Caco-2 (cell line): Measurements from ENCODE around the gene AKAP8L. TPM values are rescaled to one million over a fixed set of nuclear protein-coding genes. Genes with fewer than 3 reads are reported as not detected.

Source experiments
- BruUV-seq: library from RNA; stranded (reverse); fragments of 400-500 nt; replicated peaks from 2 replicates; lab custom pipeline; 2021; lab: Mats Ljungman, UMichigan
- CTCF ChIA-PET: fragments of 300-600 bp; sonication (Branson Sonifier 250); formaldehyde crosslinking; loops from one replicate; lab custom pipeline; 2022; ENCODE audit warnings: antibody characterized with exemption; lab: Charles Lee
- POLR2A ChIA-PET: fragments of 300-600 bp; sonication (Branson Sonifier 250); formaldehyde crosslinking; loops from one replicate; lab custom pipeline; 2022; ENCODE audit warnings: antibody characterized with exemption; lab: Charles Lee
- DNase-seq, 2 experiments: peaks; one replicate each; pipeline versions ENCODE4 v3.0.0 to v3.0.0-alpha.2; 2020 to 2022
- H3K27me3 ChIP-seq: replicated peaks from 2 replicates; pipeline ENCODE4 v1.6.0; 2011; ENCODE audit warnings: low read length; ENCODE audit not compliant: control insufficient read depth, insufficient read depth
- H3K36me3 ChIP-seq: 2 replicates; pipeline ENCODE4 v1.5.1; 2011; ENCODE audit warnings: low read length; ENCODE audit not compliant: control insufficient read depth, insufficient read depth
- H3K4me1 ChIP-seq: fragments of 250-450 bp; sonication (Bioruptor Pico); 2 replicates; pipeline ENCODE4 v1.5.1; 2020; ENCODE audit warnings: mild to moderate bottlenecking
- H3K4me3 ChIP-seq: 2 replicates; pipeline ENCODE4 v1.5.1; 2011; ENCODE audit warnings: low read depth, mild to moderate bottlenecking, control low read depth, low read length
- H3K9me3 ChIP-seq: fragments of 250-450 bp; sonication (Bioruptor Pico); 2 replicates; pipeline ENCODE4 v1.5.1; 2020; ENCODE audit warnings: mild to moderate bottlenecking, moderate library complexity
- H3K27ac Mint-ChIP-seq: one replicate; pipeline ENCODE4 v1.8.0; 2022; ENCODE audit warnings: mixed read lengths; ENCODE audit not compliant: unreplicated experiment
- H3K27me3 Mint-ChIP-seq: one replicate; pipeline ENCODE4 v1.8.0; 2022; ENCODE audit warnings: mixed read lengths; ENCODE audit not compliant: insufficient read depth, unreplicated experiment
- H3K36me3 Mint-ChIP-seq: one replicate; pipeline ENCODE4 v1.8.0; 2022; ENCODE audit warnings: mild to moderate bottlenecking, mixed read lengths; ENCODE audit not compliant: insufficient read depth, unreplicated experiment
- H3K4me1 Mint-ChIP-seq: one replicate; pipeline ENCODE4 v1.8.0; 2022; ENCODE audit warnings: low read depth, mixed read lengths; ENCODE audit not compliant: unreplicated experiment
- H3K4me3 Mint-ChIP-seq: one replicate; pipeline ENCODE4 v1.8.0; 2022; ENCODE audit warnings: mild to moderate bottlenecking, moderate library complexity, mixed read lengths; ENCODE audit not compliant: unreplicated experiment
- H3K9me3 Mint-ChIP-seq: one replicate; pipeline ENCODE4 v1.8.0; 2022; ENCODE audit warnings: mixed read lengths; ENCODE audit not compliant: unreplicated experiment
- intact Hi-C: fragments of 100-400 bp; cut with micrococcal nuclease; formaldehyde crosslinking; loops from one replicate; pipeline ENCODE4 v1.10.0; 2022; ENCODE audit not compliant: unreplicated experiment
- total RNA-seq: library from RNA; stranded (reverse); gene quantifications from 2 replicates; pipeline ENCODE4 v1.2.3, GENCODE V29; 2022
- TF ChIP-seq, protein P1 (sequence below), 2 experiments: fragments of 200-600 bp in 1 of 2; IDR thresholded peaks; 1 replicate in 1 of 2; 2 replicates in 1 of 2; pipeline versions ENCODE4 v1.5.1 to v1.8.0; 2011 to 2022; ENCODE audit warnings: antibody characterized with exemption in 1 of 2, control low read depth in 1 of 2, inconsistent platforms in 1 of 2, low read depth in 1 of 2, low read length in 1 of 2, mild to moderate bottlenecking in 1 of 2, moderate library complexity in 1 of 2; ENCODE audit not compliant: insufficient read depth in 1 of 2, severe bottlenecking in 1 of 2, unreplicated experiment in 1 of 2

The AKAP8L gene
- total RNA-seq, 1 experiment from 2014 or later, result 112 TPM

DNA sequence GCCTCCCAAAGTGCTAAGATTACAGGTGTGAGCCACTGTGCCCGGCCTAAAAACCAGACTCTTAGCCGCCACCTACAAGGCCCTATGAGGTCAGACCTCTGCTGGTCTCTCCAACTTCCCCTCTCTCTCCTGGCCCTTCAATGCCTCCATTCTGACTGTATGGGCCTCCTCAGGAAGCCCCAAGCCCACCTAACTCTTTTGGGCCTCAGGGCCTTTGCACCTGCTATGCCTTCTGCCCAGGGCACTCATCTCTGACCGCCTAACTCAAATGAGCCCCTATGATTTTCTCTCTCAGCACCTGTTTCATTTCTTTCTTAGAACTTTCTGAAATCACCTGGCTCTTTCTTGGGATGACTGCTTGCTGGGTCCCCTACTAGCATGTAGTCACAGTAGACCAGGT lies 24.5 kb upstream of the AKAP8L start:
- Mint-ChIP-seq H3K27me3 (no peaks in the 10 kb centered on the region), H3K36me3 (peaks cover 5% of the 10 kb centered on the region), H3K27ac (no peak overlapping the region), H3K4me3 (no peak overlapping the region), H3K9me3 (no peaks in the 10 kb centered on the region), H3K4me1 (peaks cover under 1% of the 10 kb centered on the region)
- ChIA-PET CTCF (no interaction called here), POLR2A (no interaction called here)
- Histone ChIP-seq H3K9me3 (no peaks in the 10 kb centered on the region), H3K27me3 (no peaks in the 10 kb centered on the region), H3K4me1 (peaks cover 7% of the 10 kb centered on the region), H3K36me3 (no peaks in the 10 kb centered on the region), H3K4me3 (no peak overlapping the region)
- no peak for DNase-seq
- TF ChIP-seq, protein P1, sequence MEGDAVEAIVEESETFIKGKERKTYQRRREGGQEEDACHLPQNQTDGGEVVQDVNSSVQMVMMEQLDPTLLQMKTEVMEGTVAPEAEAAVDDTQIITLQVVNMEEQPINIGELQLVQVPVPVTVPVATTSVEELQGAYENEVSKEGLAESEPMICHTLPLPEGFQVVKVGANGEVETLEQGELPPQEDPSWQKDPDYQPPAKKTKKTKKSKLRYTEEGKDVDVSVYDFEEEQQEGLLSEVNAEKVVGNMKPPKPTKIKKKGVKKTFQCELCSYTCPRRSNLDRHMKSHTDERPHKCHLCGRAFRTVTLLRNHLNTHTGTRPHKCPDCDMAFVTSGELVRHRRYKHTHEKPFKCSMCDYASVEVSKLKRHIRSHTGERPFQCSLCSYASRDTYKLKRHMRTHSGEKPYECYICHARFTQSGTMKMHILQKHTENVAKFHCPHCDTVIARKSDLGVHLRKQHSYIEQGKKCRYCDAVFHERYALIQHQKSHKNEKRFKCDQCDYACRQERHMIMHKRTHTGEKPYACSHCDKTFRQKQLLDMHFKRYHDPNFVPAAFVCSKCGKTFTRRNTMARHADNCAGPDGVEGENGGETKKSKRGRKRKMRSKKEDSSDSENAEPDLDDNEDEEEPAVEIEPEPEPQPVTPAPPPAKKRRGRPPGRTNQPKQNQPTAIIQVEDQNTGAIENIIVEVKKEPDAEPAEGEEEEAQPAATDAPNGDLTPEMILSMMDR (IDR thresholded peaks at IDR 0.05; ENCODE audit: insufficient read depth in 1 of 2, low read depth in 1 of 2, low read length in 1 of 2, severe bottlenecking in 1 of 2, unreplicated experiment in 1 of 2), result no peak
- BruUV-seq, result no TSS peak
- intact Hi-C loops, result no loop called here

DNA sequence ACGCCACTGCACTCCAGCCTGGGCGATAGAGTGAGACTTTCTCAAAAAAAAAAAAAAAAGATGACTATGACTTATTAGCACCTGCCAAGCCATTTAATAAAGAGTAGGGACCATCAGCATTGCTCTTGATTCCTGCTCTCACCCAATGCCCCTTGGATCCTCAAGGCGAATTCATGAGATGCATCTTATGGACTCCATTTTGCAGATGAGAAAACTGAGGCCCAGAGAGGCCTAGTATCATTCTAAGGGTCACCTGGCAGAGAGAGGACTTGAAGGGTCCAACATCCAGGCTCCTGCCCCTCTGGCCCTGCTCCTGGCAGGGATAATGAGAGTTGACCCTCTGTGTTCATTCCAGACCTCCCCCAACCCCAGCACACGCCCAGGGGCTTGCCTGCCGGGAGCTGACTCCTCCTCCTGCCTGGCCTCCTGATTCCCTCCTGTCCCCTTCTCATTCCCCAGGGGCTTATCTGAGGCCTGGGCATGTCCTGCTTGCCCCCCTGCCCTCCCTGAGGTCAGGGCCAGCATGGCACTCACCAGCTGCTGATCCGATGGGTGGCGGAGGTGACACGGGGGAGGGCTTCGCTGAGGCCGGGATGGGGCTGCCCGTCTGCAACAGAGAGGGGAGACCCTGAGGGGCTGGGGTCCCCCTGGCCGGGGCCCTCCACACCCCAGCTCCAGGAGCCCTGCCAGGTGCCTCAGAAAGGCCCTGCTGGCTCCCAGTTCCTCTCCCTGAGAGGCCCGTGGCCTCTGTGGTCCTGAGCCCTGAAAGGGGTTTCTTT lies 23.5 kb upstream of the AKAP8L start:
- no TSS peak for BruUV-seq
- Mint-ChIP-seq H3K4me1 (no peaks in the 10 kb centered on the region), H3K27ac (no peak overlapping the region), H3K27me3 (no peaks in the 10 kb centered on the region), H3K9me3 (no peaks in the 10 kb centered on the region), H3K36me3 (peaks cover 5% of the 10 kb centered on the region), H3K4me3 (no peak overlapping the region)
- POLR2A ChIA-PET, result no interaction called here
- Histone ChIP-seq H3K4me3 (no peak overlapping the region), H3K36me3 (no peaks in the 10 kb centered on the region), H3K9me3 (no peaks in the 10 kb centered on the region), H3K4me1 (peaks cover 17% of the 10 kb centered on the region), H3K27me3 (no peaks in the 10 kb centered on the region)
- no peak for DNase-seq
- CTCF ChIA-PET, result no interaction called here
- TF ChIP-seq, protein P1 (IDR thresholded peaks at IDR 0.05; ENCODE audit: insufficient read depth in 1 of 2, low read depth in 1 of 2, low read length in 1 of 2, severe bottlenecking in 1 of 2, unreplicated experiment in 1 of 2), result no peak
- intact Hi-C loops, result no loop called here

DNA sequence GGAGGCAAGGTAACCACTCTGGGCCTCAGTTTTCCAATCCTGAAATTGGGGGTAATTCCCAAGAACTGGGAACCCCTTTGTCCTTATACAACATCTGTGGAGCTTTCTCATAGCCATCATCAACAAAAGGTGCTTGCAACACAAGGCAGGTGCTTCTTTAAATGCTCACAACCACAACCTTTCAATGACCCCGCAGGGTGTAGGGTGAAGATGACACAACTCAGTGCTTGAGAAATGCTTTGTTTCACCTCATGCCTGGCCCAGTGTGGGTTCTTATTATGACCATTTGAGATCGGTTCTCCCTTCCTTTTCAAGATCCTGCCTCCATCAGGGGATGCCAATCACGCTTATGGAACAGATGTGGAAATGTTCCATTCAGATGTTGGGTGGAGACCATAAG lies 22.5 kb upstream of the AKAP8L start:
- no peaks in the 10 kb centered on the region for H3K27me3 Mint-ChIP-seq
- Histone ChIP-seq H3K4me1 (peaks cover 19% of the 10 kb centered on the region), H3K27me3 (no peaks in the 10 kb centered on the region), H3K9me3 (no peaks in the 10 kb centered on the region), H3K36me3 (no peaks in the 10 kb centered on the region), H3K4me3 (no peak overlapping the region)
- H3K9me3 Mint-ChIP-seq, result no peaks in the 10 kb centered on the region
- BruUV-seq, result no TSS peak
- no peak overlapping the region for H3K4me3 Mint-ChIP-seq
- POLR2A ChIA-PET, result no interaction called here
- TF ChIP-seq, protein P1 (IDR thresholded peaks at IDR 0.05; ENCODE audit: insufficient read depth in 1 of 2, low read depth in 1 of 2, low read length in 1 of 2, severe bottlenecking in 1 of 2, unreplicated experiment in 1 of 2), result no peak
- intact Hi-C loops, result no loop called here
- DNase-seq, result no peak
- H3K4me1 Mint-ChIP-seq, result no peaks in the 10 kb centered on the region
- CTCF ChIA-PET, result interaction anchor here (0.6 kb wide), 1 partner anchor 287 kb away, joined by 3 read pairs; no protein-coding TSS in a partner anchor
- peaks cover under 1% of the 10 kb centered on the region for H3K36me3 Mint-ChIP-seq
- H3K27ac Mint-ChIP-seq, result no peak overlapping the region
